ENCODE measurements around the gene HYLS1.
"Not testable (repeated sequence)": the region's sequence is repeated elsewhere in the genome, so short reads cannot be mapped to it uniquely, and the experiment has no call there.

The HYLS1 gene

DNA sequence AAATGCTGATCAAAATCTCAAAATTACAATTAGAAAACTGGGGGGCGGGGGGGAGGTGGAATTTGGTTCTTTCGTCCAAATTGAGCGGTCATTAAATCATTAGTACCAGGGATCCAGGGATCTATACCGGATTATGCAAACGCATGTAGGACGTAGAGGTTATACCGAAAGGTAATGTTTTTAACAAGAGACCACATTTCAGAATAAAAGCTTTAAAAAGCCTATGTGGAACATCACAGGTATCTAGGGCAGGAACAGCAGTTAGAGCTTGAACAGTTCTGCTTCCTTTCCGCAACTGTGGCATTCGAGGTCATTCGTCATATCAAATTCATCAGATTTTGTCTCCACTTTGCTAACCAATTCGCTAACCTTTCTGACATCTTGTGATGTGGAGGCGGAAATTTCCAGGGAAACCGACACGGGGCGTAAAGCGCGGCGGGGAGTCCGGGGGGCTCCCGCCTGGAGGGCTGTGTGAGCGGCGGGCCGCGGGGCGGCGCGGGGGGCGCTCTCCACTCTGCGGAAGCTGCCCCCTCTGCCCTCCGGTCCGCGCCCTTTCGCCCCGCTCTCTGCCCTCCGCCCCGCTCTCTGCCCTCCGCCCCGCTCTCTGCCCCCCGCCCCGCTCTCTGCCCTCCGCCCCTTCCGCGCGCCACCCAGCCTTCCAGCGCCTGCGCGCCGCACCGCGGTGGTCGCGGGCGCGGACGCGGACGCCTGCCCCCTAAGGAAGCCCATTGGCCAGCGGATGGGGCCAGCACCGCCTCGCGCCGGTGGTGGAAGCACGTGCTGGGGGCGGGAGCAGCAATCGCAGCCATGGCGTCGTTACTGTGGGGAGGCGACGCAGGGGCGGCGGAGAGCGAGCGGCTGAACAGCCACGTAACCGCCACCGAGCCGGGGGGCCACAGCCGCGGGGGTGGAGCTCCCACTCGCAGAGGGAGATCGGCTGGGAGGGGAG, 16.5 kb downstream of the HYLS1 start, which contains the start of gene DDX25:
Gene DDX25 (plus strand): TSS at position 798 of the 949 bp plus-strand sequence. CDS start 10 bp downstream, at position 808.
- DNase-seq = peak; percentile 32

DNA sequence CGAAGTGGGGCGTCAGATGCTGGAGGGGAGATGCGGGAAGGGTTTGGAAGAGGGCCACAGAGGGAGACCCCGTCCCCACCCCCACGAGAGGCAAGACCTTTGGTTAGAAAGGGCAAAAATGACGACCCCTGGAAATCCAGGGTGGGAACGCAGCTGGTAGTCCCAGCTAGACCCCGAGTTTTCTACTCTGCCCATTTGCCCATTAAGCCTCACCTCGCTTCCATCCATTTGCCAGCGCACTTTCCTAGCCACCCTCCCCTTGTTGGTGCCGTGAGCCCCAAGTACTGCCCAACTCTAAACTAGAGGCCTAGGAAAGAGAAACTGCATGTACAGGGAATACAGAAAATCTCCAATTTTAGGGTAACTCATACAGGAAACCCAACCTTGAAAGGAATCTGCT, 17.2 kb downstream of the HYLS1 start:
- no peak for DNase-seq

DNA sequence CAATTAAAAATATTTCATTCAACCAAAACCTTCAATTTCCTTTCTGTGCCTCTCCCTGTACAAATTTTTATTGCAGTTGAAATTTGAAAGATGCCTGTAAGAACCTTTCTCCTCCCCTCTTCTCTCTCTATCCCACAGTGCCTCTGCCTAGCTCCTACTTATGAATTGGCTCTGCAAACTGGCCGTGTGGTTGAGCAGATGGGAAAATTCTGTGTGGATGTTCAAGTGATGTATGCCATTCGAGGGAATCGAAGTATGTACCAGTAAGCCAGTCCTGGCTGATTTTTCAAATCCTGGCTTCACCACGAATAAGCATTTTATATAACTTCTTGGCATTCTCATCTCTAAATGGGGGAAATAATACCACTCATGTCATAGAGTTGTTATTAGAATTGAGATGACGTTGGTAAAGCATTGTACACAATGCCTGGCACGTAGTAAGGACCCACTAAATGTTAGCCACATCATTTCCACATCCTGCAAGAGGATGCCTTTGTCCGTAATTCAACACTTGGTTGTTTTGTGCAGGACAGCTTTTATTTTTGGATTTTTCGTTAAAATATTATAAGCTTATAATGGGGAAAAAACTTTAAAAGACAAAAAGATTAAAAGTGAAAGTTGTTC, 22.9 kb downstream of the HYLS1 start:
- DNase-seq = no peak

DNA sequence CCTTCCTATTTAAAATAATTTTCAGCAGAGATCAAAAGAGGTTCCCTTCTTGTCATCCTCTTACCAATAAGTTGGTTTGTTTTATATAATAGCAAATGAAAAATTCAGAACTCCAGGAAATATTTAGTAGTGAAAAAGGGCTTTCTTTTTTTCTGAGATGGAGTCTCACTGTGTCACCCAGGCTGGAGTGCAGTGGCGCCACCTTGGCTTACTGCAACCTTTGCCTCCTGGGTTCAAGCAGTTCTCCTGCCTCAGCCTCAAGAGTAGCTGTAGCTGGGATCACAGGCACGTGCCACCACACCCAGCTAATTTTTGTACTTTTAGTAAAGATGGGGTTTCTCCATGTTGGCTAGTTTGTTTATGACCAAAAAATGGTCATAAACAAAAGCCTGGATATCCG, 27.1 kb downstream of the HYLS1 start:
- DNase-seq = not testable (repeated sequence)

DNA sequence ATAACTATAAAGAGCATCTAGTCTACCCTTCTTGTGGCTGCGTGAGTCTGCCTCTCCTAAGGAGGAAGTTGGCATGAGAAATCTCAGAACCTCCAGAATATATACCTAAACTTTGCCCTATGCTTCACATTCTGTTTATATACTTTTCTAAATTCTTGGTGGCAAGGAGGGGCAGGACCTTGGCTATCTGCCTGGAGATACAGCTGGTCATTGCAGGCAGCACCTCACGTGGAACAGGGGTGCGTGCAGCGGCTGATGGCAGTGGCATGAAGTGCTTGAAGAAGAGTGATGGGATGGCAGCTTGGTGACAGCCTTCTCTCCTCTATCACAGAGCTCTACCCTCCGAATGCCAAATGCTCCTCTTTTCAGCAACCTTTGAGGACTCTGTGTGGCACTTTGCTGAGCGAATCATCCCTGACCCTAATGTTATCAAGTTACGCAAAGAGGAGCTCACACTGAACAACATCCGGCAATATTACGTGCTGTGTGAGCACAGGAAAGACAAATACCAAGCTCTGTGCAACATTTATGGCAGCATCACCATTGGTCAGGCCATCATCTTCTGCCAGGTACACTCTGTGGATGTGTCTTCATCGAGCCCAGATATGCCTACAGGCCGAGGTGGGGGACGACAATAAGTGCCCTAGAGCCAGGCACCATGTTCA, 29.3 kb downstream of the HYLS1 start:
- peak; percentile 41 for DNase-seq

DNA sequence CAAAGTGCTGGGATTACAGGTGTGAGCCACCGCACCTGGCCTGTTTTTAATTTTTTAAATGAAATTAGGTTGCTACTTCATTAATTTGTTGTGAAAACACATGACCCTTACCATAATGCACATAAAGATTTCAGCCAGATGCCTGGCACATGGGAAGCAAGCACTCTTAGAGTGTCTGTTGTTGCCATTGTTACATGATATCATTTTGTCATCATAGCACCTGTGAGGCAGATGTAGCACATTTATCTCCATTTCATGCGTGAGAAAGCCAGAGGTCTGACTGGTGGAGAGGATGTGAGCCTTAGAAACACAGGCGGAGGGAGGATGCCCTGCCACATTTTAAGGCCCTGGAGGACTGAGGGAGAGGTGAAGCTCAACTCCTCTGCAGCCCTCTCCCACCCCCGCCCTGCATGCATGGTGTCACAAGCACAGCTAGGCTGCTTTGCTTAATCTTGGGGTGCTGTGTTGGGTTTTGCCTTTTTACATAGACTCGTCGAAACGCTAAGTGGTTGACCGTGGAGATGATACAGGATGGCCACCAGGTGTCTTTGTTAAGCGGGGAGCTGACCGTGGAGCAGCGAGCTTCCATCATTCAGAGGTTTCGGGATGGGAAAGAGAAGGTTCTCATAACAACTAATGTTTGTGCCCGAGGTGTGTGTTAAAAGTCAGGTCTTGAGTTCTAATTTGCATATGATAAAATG, 30.8 kb downstream of the HYLS1 start:
- DNase-seq = no peak

DNA sequence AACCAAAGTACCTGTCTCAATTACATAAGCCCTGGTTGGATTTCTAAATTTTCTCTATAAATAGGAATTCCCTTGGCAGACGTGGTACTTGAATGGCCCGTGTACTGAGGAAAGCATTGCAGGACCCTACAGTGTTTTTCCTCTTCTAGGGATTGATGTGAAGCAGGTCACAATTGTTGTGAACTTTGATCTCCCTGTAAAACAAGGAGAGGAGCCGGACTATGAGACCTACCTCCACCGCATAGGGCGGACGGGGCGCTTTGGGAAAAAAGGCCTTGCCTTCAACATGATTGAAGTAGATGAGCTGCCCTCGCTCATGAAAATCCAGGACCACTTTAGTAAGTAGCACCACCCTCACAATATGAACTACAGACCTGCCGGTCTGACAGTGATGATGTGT, 33.6 kb downstream of the HYLS1 start:
- DNase-seq = no peak

DNA sequence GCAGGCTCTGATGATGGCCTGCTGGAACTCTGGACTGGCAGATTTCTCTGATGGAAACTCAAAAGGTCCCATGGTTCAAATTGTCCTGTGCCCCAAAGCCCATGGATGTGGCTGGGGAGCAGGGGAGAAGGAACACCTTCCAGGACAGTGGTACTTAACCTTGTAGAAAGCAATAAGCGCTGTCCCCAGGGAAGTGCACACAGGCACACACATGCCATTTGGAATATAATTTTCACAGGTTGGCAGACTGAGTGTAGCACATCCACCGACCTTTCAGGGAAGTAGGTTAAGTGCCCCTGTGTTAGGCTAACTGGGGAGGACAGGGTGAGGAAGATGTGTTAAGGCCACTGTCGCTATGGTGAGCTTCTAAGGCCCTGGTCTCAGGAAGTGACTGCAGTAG, 34.7 kb downstream of the HYLS1 start:
- no peak for DNase-seq

DNA sequence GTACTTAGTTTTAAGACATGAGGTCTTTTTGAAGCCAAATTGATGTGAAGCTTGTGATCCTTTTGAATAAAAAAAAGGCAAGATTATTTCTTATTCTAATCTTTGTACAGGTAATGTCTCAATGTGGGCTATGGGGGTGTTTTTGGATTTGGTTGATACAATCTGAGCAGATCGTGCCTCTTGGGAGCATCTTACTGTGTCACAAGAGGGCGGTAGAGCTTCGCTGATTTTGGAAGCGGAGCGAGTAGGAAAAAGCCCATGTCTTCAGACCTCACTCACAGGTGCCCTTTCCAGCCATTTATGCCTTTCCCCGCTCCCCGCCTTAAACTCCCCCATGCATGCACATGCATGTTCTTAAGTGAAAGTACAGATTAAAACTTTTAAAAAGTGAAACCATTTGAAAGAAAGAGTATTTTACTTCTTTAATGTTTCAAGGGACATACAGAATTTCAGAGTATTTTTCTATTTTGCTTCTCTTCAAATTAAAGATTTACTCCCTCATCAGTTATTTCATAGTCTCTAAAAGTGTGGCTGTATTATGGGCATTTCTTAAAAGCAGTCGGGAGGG, 35.6 kb downstream of the HYLS1 start:
- DNase-seq = peak; percentile 76

DNA sequence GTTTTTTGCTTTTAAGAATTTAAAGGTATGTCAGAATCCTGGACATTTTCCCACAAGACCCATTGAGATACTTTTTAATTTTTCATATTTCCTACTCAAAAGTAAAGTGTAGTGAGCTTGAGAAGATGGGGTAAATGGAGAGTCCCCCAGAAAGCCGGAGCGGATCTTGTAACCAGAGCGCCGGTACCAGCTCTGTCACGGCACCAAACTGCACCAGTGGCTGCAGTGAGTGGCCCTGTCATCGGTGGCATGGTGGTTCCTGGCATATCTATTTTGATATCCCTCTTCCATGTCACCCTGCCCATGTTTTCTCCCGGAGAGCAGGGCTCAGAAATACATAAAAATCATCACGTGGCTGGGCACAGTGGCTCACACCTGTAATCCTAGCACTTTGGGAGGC, 36.2 kb downstream of the HYLS1 start:
- DNase-seq = no peak

DNA sequence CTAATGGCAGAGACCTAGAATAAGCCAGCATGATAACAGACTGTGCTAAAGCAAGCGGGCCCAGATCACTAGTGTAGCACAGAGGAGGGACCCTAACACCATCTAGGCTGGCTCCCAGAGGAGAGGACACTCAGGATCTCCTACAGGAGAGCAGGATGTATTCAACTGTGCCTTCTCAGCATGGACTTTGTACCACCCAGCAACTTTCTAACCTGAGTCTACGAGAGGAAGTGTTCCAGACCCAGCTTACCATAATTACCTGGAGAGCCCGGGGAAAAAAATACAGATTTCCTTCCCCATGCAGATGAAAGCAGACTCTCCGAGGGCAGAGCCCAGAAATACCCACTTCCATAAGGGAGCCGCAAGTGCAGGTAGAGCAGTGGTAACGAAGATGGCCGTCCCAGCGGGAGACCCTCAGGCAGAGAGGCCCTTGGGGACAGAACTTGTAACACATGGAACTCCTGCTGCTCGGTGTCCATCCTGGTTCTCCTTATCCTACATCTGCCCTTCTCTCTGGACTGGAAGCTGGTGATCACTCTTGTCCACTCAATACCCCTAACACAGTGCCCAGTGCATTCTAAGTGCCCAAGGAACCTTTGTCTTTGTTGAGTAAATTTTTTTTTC, 37.0 kb downstream of the HYLS1 start:
- DNase-seq = no peak

DNA sequence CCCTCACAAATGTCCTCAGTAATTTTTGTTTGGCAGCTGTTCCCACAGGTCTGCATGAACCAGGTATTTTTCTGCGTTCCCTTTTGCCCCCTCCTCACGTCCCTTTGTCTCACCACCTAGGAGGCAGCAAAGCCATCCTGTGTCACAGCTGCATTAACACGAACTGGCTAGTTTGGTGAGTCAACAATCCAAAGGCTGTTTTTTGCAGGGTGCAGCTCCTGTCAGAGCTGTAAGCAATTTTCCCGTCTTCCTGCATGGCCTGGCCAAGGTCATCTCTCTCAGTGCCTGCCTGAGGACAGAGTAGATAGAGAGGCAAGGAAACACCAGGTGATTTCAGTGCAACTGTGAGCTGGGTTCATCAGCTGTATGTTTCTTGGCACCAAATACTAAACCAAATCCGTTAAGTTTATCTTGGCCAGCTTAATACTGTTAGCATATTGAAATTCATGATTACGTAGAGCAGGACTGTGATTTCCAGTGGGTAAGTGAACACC, 37.8 kb downstream of the HYLS1 start:
- DNase-seq = no peak

DNA sequence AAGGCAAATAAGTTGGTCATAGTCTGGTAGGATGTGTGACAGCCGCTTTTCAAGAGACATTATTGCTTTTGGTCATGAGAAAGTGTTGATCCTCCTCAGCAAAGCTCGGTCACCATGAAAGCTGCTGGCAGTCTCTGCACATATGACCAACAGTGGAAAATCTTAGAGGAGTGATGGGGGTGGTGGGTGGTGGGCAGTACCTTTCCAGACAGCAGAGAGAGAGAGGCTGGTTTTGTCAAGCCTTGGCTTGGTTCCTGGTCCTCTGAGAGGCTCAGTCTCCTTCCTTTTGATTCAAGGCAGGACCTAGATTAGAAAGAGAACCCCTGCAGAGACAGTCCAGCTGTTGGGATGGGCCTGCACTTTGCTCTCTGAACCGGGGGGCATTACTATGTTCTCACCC, 38.3 kb downstream of the HYLS1 start:
- no peak for DNase-seq

DNA sequence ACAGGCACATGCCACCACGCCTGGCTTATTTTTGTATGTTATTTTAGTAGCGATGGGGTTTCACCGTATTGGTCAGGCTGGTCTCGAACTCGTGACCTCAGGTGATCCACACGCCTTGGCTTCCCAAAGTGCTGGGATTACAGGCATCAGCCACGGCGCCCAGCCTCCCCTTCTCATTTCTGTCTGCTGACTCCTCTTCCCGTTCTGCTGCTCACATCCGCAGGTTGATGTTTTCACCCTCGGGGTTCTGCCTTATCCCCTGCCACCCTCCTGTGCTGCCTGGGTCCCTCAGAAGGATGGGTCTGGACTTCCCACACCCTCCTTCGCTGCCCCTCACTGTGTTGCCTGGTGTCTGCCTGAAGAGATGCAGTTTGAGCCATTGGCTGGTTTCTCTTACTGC, 39.2 kb downstream of the HYLS1 start:
- DNase-seq = no peak

DNA sequence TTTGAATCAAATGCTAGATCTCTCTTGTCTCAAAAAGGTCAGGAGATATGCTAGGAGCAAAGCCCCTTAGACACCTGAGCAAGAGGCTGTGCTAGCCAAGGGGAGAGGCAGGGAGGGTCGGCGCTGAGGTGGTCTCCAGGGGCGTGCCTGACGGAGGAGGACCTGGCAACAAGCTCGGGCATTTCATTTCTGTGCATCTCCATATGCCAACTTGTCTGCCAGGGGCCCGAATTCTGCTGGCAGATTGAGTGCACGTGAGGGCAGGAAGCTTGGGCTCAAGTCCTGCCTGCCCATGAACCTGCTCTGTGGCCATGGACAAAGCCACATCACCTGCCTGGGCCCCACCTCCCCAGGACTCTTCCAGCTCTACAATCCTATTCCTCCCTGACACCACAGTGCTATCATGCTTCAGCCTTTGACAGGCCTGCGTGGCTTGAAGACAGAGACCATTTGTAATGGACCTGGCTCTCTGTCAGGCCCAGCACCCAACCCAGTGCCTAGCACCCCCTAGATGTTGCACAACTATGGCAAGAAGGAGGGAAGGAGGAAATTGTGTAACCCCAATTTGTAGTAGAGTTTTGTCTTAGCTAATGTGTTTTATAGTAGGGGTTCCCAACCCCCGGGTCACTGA, 42.1 kb downstream of the HYLS1 start:
- DNase-seq = no peak

DNA sequence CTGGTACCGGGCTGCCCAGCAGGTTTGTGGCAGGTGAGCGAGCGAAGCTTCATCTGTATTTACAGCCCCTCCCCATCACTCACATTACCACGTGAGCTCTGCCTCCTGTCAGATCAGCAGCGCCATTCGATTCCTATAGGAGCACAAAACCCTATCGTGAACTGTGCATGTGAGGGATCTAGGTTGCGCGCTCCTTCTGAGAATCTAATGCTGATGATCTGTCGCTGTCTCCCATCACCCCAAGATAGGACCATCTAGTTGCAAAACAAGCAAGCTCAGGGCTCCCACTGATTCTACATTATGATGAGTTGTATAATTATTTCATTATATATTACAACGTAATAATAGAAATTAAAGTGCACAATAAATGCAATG, 42.6 kb downstream of the HYLS1 start:
- no peak for DNase-seq

DNA sequence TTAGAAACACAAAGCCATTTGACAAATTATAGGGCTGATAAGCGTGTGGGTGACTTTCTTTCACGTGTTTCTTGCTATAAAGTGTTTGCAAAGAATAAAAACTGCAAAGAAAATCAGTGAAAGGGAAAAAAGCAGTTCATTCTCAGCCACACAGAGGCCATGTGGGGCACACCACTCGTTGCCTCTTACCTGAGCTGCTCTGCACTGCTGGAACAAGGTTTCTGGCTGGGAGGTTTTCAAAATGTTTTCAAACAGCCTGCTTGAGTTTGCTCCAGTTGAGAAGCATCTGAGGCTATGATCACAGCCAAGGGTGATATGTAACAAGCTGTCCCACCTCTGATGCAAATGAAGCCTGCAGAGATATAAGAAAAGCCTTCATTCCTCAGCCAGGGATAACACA, 43.6 kb downstream of the HYLS1 start:
- DNase-seq = no peak

DNA sequence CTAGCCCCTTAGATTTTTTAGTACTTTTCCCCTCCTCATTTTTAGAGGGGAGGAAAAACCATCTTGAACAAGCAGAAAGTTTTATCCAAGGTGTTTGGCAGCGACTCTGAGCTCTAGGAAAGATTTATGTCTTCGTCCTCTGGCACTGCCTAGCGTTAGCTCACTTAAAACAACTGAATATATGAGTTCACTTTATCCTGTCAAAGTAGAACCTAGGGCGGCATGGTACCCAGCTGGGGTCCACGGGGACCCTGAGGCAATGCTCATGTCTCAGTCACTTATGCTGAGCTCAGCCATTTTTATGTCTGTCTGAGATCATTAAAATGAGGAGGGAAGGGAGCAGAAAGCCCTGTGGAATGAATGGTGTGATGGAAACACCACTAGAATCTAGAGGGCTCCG, 44.2 kb downstream of the HYLS1 start:
- DNase-seq = no peak

DNA sequence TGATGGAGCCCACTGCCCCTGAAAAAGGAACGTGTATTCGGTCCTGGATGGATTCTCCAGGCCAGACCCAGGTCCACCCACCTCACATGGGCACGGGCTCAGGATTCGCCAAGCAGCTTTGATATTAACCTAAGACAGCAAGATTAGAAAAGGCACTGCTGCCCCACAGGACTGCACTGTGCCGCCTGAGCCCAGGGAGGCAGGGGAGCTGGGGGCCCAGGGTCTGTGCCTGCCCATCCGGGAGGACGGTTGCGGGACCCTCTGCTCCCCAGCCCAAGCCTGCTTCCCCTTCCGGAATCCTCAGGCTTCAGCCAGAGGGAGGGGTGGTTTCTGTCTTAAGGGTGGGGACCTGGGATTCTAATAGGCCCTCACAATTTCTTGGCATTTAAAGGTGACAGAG, 44.8 kb downstream of the HYLS1 start:
- no peak for DNase-seq

DNA sequence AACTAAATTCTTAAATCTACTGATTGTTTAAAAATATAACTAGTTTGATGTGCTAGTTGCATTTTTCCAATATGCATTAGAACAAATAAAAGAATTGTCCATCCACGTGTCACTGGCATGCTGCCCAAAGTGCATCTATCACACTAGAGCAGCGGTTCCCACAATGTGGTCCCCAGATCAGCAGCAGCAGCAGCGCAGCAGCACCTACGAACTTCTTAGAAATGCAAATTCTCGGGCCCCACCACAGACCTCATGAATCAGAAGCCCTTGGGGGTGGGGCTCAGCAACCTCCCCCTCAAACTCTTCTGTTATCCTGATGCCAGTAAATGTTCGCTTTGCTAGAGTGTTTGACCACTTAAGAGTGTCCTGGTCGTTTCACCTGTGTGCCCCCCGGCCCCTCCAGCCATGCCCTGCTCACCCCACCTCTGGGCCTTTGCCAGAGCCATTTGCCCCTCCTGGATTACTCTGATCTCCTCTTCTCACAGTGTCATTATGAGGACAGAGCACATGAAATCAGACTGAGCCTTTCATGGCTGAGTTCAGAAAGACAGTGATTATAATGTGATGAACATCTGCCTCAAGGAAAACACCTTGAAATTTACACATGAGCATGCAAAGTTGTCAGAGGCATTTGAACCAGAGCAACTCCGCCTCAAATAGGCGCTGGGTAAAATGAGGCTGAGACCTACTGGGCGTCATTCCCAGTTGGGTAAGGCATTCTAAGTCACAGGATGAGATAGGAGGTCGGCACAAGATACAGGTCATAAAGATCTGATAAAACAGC, 45.8 kb downstream of the HYLS1 start:
- DNase-seq = no peak

DNA sequence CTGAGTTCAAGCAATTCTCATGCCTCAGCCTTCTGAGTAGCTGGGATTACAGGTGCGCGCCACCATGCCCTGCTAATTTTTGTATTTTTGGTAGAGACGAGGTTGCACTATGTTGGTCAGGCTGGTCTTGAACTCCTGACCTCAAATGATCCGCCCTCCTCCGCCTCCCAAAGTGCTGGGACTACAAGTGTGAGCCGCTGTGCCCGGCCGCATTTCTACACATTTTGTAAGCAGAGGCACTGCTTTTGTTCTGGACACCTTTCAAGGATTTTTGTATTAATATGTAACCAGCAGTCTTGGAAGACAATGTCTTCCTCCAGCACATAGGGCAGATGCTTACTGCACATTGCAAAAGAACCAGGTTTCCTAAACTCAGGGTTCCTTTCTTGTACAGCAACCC, 47.0 kb downstream of the HYLS1 start:
- no peak for DNase-seq

Measured in NCI-H510A treated with DMSO at 0.1 percent for 48 hours (cell line).